CD4-positive, alpha-beta T cell treated with Interleukin-6 at 100 ng/mL for 8 hours (primary cell): ENCODE data around the gene BRSK1.
A peak's percentile ranks its signal among the peaks of the same experiment; 100 is the strongest.
"Not testable (repeated sequence)": the region's sequence is repeated elsewhere in the genome, so short reads cannot be mapped to it uniquely, and the experiment has no call there.

ENCODE experiments used
- DNase-seq: peaks from one replicate; pipeline ENCODE4 v3.0.0-alpha.2; 2020; ENCODE audit warnings: mixed read lengths, low spot score

Gene BRSK1

DNA sequence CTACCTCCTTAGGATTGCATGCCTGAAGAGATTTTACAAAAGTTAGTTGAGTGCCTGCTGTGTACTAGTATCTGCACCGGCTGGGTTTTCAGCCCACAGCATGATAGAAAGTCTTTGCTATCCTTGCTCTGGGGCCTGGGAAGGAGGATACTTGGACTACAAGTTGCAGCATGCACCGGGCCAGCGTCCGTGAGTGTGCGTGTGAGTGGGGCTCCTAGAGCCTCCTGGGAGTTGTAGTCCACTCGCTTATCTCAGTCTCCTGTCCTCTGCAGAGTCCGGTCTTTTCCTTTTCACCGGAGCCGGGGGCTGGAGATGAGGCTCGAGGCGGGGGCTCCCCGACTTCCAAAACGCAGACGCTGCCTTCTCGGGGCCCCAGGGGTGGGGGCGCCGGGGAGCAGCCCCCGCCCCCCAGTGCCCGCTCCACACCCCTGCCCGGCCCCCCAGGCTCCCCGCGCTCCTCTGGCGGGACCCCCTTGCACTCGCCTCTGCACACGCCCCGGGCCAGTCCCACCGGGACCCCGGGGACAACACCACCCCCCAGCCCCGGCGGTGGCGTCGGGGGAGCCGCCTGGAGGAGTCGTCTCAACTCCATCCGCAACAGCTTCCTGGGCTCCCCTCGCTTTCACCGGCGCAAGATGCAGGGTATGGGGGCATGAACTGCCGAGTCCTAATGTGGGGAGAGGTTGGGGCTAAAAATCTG lies 20.6 kb downstream of the BRSK1 start:
- no peak for DNase-seq

DNA sequence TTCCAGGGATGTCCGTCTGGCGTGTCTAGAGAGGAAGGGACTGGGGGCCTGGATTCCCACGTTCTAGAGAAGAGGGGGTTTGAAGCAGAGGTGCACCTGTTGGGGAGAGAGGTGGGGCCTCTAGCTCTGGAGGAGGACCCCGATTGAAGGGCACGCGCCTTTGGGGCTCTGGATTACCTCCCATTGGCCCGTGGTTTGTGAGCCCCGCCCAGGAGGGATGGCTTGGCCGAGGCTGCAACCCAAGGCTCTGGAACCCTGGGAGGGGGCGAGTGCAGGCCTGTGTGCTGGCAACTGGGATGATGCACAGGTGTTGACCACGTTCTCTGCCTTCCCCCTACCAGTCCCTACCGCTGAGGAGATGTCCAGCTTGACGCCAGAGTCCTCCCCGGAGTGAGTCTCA lies 21.2 kb downstream of the BRSK1 start:
- no peak for DNase-seq

- DNase-seq: peak; percentile 42
Measured at GRCh38 chr19:55305491-55305890, 21.7 kb downstream of the BRSK1 start.

DNA sequence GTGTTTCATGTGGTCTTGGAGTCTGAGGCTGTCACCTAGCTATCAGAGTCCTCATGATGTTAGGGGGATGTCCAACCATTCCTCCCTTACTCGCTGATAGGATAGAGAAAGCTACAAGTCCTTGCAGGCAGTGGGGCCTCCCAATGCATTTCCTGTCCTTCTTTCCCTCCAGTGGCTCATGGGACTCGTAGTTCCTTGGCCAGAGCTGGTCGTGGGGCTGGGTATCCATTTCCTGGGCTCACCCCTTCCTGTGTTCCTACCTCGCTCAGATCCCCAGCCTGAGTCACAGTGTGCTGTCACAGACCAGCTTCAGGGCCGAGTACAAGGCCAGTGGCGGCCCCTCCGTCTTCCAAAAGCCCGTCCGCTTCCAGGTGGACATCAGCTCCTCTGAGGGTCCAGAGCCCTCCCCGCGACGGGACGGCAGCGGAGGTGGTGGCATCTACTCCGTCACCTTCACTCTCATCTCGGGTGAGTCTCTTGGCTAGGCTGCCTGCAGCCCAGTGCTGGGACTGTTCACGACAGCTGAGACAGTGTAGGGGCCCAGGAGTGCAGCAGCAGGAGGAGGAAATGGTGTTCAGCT lies 22.3 kb downstream of the BRSK1 start:
- no peak for DNase-seq

- DNase-seq: no peak
Measured at GRCh38 chr19:55306712-55307111, 22.9 kb downstream of the BRSK1 start.

GRCh38 chr19:55308281-55308680 lies 24.5 kb downstream of the BRSK1 start:
- no peak for DNase-seq

- DNase-seq: no peak
Measured at GRCh38 chr19:55309448-55309847, 25.7 kb downstream of the BRSK1 start.

GRCh38 chr19:55310498-55310897 lies 26.7 kb downstream of the BRSK1 start:
- DNase-seq: no peak

- DNase-seq: no peak
Measured at GRCh38 chr19:55311397-55311796, 27.6 kb downstream of the BRSK1 start.

DNA sequence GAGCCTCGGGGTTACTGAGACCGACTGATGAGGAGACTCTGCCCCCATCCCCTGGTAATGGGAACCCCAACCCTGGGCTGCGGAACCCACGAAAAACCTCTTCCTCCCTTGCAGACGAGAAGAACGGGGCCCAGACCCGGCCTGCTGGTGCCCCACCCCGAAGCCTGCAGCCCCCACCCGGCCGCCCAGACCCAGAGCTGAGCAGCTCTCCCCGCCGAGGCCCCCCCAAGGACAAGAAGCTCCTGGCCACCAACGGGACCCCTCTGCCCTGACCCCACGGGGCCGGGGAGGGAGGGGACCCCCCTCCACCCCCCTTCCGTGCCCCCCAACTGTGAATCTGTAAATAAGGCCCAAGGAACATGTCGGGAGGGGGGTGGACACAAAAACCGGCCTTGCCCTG lies 28.0 kb downstream of the BRSK1 start:
- DNase-seq: no peak

GRCh38 chr19:55312621-55313512 lies 29.1 kb downstream of the BRSK1 start:
- no peak for DNase-seq

- DNase-seq: no peak
Measured at GRCh38 chr19:55314396-55314795, 30.6 kb downstream of the BRSK1 start.

DNA sequence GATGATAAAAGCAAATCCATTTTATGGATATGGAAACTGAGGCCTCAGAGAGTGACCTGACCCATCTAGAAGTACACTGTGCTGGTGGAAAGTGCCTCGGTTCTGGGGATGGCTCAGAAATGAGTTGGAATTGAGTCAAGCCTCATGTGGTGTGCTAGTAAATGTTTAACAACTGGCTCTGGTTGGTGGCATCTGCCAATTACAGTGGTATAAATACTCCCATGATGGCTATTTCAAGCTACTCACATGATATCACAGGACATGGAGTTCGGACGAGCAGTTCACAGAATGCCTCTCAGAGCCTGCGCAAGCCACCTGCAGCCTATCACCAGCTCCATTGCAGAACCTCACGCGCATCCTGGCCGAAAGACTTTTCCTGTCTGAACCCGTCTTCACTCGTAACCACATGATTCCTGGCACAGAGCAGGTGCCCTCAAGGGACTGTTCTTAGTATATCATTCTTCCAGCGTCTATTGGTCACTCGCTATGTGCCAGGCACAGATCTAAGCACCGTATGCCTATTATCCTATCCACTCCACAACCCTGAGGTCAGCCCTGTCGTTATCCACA lies 32.2 kb downstream of the BRSK1 start:
- DNase-seq: no peak

DNA sequence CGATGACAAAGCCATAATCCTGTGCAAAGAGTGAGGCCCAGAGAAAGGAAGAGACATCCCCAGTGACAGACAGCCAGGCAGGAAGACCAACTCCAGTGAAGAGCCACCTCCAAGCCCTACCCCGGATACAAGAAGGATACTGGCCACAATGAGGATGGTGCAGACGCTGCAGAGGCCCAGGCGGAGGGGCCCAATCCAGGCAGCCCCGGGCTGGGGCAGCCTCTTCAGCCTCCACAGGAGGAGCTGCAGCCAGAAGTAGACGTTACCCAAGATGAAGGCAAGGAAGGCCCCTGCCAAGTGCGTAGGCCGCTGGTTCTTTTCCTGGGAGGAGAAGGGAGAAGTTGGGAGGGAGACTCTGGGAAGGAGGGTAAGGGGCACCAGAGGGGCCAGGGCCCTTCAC lies 32.8 kb downstream of the BRSK1 start:
- DNase-seq: no peak

- DNase-seq: no peak
Measured at GRCh38 chr19:55319785-55320184, 36.0 kb downstream of the BRSK1 start.

DNA sequence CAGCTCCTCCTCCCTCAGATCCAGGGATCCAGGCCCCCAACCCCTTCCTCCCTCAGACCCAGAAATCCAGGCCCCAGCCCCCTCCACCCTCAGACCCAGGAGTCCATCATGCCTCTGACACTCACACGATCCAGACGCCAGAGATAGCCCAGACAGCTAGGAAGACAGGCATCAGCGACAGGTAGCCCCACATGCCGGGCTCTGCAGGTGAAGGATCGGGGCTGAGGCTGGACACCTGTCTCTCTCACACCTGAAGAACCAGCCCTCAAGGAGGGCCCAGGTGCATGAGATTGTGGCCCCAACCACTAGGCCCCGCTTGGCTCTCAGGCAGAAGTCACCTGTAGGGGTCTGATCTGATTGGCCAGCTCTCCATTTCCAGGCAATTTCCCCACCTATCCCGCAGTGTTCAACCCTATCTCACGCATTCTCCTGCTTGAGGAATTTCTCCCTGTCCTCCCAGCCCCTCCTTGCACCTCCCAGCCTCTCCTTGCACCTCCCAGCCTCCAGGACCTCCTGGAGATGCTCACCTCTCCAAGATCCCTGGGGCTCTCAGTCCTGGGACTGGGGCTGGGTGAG lies 37.1 kb downstream of the BRSK1 start:
- DNase-seq: no peak

- no peak for DNase-seq
Measured at GRCh38 chr19:55321466-55322137, 37.8 kb downstream of the BRSK1 start.

- no peak for DNase-seq
Measured at GRCh38 chr19:55322204-55322885, 38.5 kb downstream of the BRSK1 start.

- DNase-seq: no peak
Measured at GRCh38 chr19:55324662-55325061, 40.9 kb downstream of the BRSK1 start.

DNA sequence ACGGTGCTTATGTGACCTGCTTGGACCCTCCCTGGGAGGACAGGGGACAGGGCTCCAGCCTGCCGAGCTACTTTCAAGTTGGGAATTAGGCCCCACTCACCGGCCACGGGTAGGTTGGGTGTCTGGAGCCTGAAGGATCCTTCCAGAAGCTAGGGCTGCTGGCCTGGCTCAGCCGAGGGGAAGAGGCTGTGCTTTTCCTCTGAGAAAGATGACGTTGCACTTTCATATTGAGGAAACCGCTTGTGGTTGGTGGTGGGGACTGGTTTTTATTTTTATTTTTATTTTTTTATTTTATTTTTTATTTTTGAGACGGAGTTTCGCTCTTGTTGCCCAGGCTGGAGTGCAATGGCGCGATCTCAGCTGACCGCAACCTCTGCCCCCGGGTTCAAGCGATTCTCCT lies 41.4 kb downstream of the BRSK1 start, which contains the start of gene TMEM150B:
TMEM150B (minus strand) TSS at position 170 of the 400 bp plus-strand sequence. CDS start 4,305 bp downstream, outside the sequence.
- no peak for DNase-seq

DNA sequence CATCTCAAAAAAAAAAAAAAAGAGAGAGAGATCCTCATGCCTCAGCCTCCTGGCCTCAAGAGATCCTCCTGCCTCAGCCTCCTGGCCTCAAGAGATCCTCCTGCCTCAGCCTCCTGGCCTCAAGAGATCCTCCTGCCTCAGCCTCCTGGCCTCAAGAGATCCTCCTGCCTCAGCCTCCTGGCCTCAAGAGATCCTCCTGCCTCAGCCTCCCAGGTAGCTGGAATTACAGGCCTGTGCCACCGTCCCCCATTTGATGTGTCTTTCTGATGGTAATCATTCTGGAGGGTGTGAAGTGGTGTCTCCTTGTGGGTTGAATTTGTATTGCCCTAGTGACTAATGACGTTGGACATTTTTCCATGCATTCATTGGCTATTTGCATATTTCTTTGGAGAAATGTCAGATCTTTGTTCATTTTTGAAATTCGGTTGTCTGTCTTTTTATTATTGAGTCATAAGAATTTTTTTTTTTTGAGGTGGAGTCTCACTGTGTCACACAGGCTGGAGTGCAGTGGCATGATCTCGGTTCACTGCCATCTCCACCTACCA lies 45.0 kb downstream of the BRSK1 start:
- not testable (repeated sequence) for DNase-seq
